ENCODE measurements around the gene FAM227B.
"Not testable (repeated sequence)": the region's sequence is repeated elsewhere in the genome, so short reads cannot be mapped to it uniquely, and the experiment has no call there.

Gene FAM227B

DNA sequence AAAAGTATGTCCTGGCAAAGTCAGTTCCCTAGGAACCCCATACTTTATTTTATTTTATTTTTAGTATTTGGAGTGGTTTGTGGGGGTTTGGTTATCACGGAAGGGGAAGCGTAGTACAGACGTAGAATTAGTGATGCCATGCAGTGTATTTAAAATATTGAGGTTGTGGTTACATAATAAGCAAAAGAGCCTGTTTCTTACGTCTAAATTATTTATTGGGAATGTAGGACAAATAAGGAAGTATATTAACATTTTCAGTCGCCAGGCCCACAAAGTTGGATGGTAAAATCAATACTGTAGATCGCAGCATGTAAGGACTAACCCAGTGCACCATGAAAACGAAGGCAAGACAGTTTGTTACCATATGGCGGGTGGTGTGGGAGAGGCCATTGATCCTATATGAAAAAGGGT lies 788 bp upstream of the FAM227B start:
- peak overlapping the region; percentile 95 for H2AFZ ChIP-seq (ENCODE audit: low read length)
- peak overlapping the region; percentile 86 for H3K4me3 ChIP-seq (ENCODE audit: low read depth, low read length, poor library complexity, severe bottlenecking)
- H3K36me3 ChIP-seq (ENCODE audit: insufficient read depth, low read length) = peaks cover 20% of the 10 kb centered on the region
- TF ChIP-seq, protein P1, sequence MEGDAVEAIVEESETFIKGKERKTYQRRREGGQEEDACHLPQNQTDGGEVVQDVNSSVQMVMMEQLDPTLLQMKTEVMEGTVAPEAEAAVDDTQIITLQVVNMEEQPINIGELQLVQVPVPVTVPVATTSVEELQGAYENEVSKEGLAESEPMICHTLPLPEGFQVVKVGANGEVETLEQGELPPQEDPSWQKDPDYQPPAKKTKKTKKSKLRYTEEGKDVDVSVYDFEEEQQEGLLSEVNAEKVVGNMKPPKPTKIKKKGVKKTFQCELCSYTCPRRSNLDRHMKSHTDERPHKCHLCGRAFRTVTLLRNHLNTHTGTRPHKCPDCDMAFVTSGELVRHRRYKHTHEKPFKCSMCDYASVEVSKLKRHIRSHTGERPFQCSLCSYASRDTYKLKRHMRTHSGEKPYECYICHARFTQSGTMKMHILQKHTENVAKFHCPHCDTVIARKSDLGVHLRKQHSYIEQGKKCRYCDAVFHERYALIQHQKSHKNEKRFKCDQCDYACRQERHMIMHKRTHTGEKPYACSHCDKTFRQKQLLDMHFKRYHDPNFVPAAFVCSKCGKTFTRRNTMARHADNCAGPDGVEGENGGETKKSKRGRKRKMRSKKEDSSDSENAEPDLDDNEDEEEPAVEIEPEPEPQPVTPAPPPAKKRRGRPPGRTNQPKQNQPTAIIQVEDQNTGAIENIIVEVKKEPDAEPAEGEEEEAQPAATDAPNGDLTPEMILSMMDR (IDR thresholded peaks at IDR 0.05; ENCODE audit: low read length) = no peak
- TF ChIP-seq EZH2 (IDR thresholded peaks at IDR 0.05; ENCODE audit: borderline replicate concordance, low read length) = no peak
- peak overlapping the region; percentile 38 for H3K27ac ChIP-seq (ENCODE audit: low read depth, low read length, poor library complexity, severe bottlenecking)
- H3K9ac ChIP-seq (ENCODE audit: low read length) = peak overlapping the region; percentile 94
- H3K27me3 ChIP-seq (ENCODE audit: insufficient read depth, low read length) = no peaks in the 10 kb centered on the region
- H3K9me2 ChIP-seq (ENCODE audit: low read depth, low read length) = no peaks in the 10 kb centered on the region
- peaks cover 15% of the 10 kb centered on the region for H3K79me2 ChIP-seq (ENCODE audit: insufficient read depth, low read length)
- no peaks in the 10 kb centered on the region for H4K20me1 ChIP-seq (ENCODE audit: insufficient read depth, low read length)
- H3K9me3 ChIP-seq (ENCODE audit: low read length) = peaks cover 7% of the 10 kb centered on the region; the same call in 1 of the 2 replicates
- peaks cover 24% of the 10 kb centered on the region for H3K4me1 ChIP-seq (ENCODE audit: insufficient read depth, low read length, severe bottlenecking)
- H3K4me2 ChIP-seq (ENCODE audit: low read length) = peak overlapping the region; percentile 96
- H3F3A ChIP-seq (ENCODE audit: insufficient read depth, low read length) = no peaks in the 10 kb centered on the region

DNA sequence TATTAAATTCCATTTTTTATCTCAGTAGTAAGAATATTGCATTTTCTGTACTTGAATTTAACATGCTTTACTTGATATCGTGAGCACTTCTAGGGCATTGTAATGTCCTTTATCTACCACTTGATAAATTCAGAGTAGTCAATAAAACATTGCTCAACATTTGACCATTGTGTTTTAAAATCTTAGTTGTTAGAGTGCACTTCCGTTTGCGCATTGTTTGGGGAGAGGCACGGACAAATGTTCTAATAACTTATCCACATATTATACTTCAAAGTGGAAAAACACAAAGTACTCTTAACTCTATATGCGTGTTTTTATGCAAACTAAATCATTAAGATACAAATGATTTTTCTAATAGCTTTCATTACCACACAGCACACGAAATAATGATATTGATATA lies 419 bp downstream of the FAM227B start:
- TF ChIP-seq, protein P1 (IDR thresholded peaks at IDR 0.05; ENCODE audit: low read length) = no peak
- no peak for TF ChIP-seq EZH2 (IDR thresholded peaks at IDR 0.05; ENCODE audit: borderline replicate concordance, low read length)
- H3K27ac ChIP-seq (ENCODE audit: low read depth, low read length, poor library complexity, severe bottlenecking) = peak overlapping the region; percentile 8
- peak overlapping the region; percentile 85 for H3K9ac ChIP-seq (ENCODE audit: low read length)
- peaks cover 24% of the 10 kb centered on the region for H3K4me1 ChIP-seq (ENCODE audit: insufficient read depth, low read length, severe bottlenecking)
- peaks cover 8% of the 10 kb centered on the region for H3K36me3 ChIP-seq (ENCODE audit: insufficient read depth, low read length)
- no peaks in the 10 kb centered on the region for H4K20me1 ChIP-seq (ENCODE audit: insufficient read depth, low read length)
- H3K79me2 ChIP-seq (ENCODE audit: insufficient read depth, low read length) = peaks cover 15% of the 10 kb centered on the region
- 0 out of 2 replicates have a peak, but pooled peaks cover 3% of the 10 kb centered on the region for H3K9me3 ChIP-seq (ENCODE audit: low read length)
- H2AFZ ChIP-seq (ENCODE audit: low read length) = peak overlapping the region; percentile 99
- H3F3A ChIP-seq (ENCODE audit: insufficient read depth, low read length) = no peaks in the 10 kb centered on the region
- no peaks in the 10 kb centered on the region for H3K27me3 ChIP-seq (ENCODE audit: insufficient read depth, low read length)
- peak overlapping the region; percentile 88 for H3K4me2 ChIP-seq (ENCODE audit: low read length)
- H3K9me2 ChIP-seq (ENCODE audit: low read depth, low read length) = no peaks in the 10 kb centered on the region
- peak overlapping the region; percentile 86 for H3K4me3 ChIP-seq (ENCODE audit: low read depth, low read length, poor library complexity, severe bottlenecking)

DNA sequence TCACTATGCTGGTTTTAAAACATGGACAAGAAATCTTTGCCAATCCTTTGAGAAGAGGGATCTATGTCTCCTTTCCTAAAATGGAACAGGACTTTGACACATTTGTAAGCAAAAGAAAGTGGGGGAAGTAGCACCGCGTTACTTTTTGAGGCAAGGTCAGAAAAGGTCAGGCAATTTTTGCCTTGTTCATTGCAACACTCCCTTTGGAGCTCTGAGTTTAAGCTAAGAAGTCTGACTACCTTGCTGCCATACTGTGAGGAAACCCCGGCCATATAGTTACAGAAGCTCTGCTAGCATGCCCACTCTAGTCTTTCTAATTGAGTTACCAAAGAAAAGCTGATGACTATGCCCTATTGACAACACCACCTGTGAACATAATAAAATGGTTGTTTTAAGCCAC lies 1.4 kb downstream of the FAM227B start:
- no peaks in the 10 kb centered on the region for H3K9me3 ChIP-seq (ENCODE audit: low read length)
- H3K9ac ChIP-seq (ENCODE audit: low read length) = no peak overlapping the region
- no peak overlapping the region for H3K4me3 ChIP-seq (ENCODE audit: low read depth, low read length, poor library complexity, severe bottlenecking)
- peaks cover 15% of the 10 kb centered on the region for H3K79me2 ChIP-seq (ENCODE audit: insufficient read depth, low read length)
- no peaks in the 10 kb centered on the region for H3K27me3 ChIP-seq (ENCODE audit: insufficient read depth, low read length)
- H3F3A ChIP-seq (ENCODE audit: insufficient read depth, low read length) = no peaks in the 10 kb centered on the region
- peaks cover 24% of the 10 kb centered on the region for H3K4me1 ChIP-seq (ENCODE audit: insufficient read depth, low read length, severe bottlenecking)
- H3K27ac ChIP-seq (ENCODE audit: low read depth, low read length, poor library complexity, severe bottlenecking) = no peak overlapping the region
- no peaks in the 10 kb centered on the region for H3K9me2 ChIP-seq (ENCODE audit: low read depth, low read length)
- H3K36me3 ChIP-seq (ENCODE audit: insufficient read depth, low read length) = no peaks in the 10 kb centered on the region; the same call in 1 of the 2 replicates
- no peak overlapping the region for H3K4me2 ChIP-seq (ENCODE audit: low read length)
- no peak overlapping the region for H2AFZ ChIP-seq (ENCODE audit: low read length)
- TF ChIP-seq EZH2 (IDR thresholded peaks at IDR 0.05; ENCODE audit: borderline replicate concordance, low read length) = no peak
- TF ChIP-seq, protein P1 (IDR thresholded peaks at IDR 0.05; ENCODE audit: low read length) = no peak
- no peaks in the 10 kb centered on the region for H4K20me1 ChIP-seq (ENCODE audit: insufficient read depth, low read length)

DNA sequence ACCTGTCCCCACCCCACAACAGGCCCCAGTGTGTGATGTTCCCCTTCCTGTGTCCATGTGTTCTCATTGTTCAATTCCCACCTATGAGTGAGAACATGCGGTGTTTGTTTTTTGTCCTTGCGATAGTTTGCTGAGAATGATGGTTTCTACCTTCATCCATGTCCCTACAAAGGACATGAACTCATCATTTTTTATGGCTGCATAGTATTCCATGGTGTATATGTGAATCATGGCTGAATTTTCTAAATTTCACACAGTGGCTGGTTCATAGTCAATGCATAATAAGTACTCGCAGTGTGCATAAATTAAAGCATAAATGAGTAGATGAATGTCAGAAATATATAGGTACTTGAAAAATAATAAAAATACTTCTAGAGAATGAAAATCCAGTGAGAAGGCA lies 8.4 kb downstream of the FAM227B start:
- H3K79me2 ChIP-seq (ENCODE audit: insufficient read depth, low read length); H4K20me1 ChIP-seq (ENCODE audit: insufficient read depth, low read length); H3K27ac ChIP-seq (ENCODE audit: low read depth, low read length, poor library complexity, severe bottlenecking); H3K9ac ChIP-seq (ENCODE audit: low read length); H3K4me1 ChIP-seq (ENCODE audit: insufficient read depth, low read length, severe bottlenecking); H3K4me3 ChIP-seq (ENCODE audit: low read depth, low read length, poor library complexity, severe bottlenecking); H2AFZ ChIP-seq (ENCODE audit: low read length); H3K27me3 ChIP-seq (ENCODE audit: insufficient read depth, low read length); H3K4me2 ChIP-seq (ENCODE audit: low read length); H3K36me3 ChIP-seq (ENCODE audit: insufficient read depth, low read length); H3F3A ChIP-seq (ENCODE audit: insufficient read depth, low read length); H3K9me2 ChIP-seq (ENCODE audit: low read depth, low read length); H3K9me3 ChIP-seq (ENCODE audit: low read length): not testable (repeated sequence)

Measured in OCI-LY1 (cell line).